Heart left ventricle (tissue), 13 donors: ENCODE data around the gene DNAJC5.

Experiments
- CTCF ChIP-seq, 12 donors: fragments of 200-600 bp; sonication (generic) in 4 of 12; IDR thresholded peaks; one replicate each; pipeline versions ENCODE4 v1.5.0 to v1.8.0; 2018 to 2022; ENCODE audit warnings: antibody characterized with exemption in 12 of 12, mild to moderate bottlenecking in 5 of 12
- POLR2A ChIP-seq, 2 donors: fragments of 450-650 bp; IDR thresholded peaks; one replicate each; pipeline ENCODE4 v1.6.1; 2017; ENCODE audit warnings: antibody characterized with exemption in 2 of 2, mild to moderate bottlenecking in 2 of 2, moderate library complexity in 2 of 2
- donor health status: ischemic (EF 13 %, LVEDD 7.1; RV severe dilation, severe dysfunction).
- donor health status: DM: no; HTN: yes; CAD: no.
- donor health status: DM: no; HTN: no; CAD: no.
- donor health status: ischemic (EF 25% LVEDD 6.9; RV normal size, moderate dysfunction).
- donor health status: ischemic (EF 25% LVEDD 5.7; RV mildly dilated, moderate dysfunction).
- donor health status: ischemic (EF 35%, LVEDD 5.7; RV mildly dilated, moderate dysfunction).
- donor health status: nonischemic (EF 11% LVEDD 7.7; RV severe dilation, severe dysfunction).
- donor health status: DM: yes; HTN: yes; CAD: no.
- donor health status: PGD.
- donor health status: ischemic (EF 29% LVEDD 5.4; RV normal size, mild dysfunction).
- donor health status: nonischemic (EF 23%, LVEDD 6.1; RV moderate dilation, normal function).

GRCh38 chr20:63882257-63883200 is 12.4 kb upstream of the DNAJC5 start:
- TF ChIP-seq CTCF (IDR thresholded peaks at IDR 0.05): no peak
- TF ChIP-seq POLR2A (IDR thresholded peaks at IDR 0.05): no peak
